SK-N-SH (cell line): Measurements from ENCODE around the gene SVIL. TPM values are rescaled to one million over a fixed set of nuclear protein-coding genes. Genes with fewer than 3 reads are reported as not detected.
"Not testable (repeated sequence)": the region's sequence is repeated elsewhere in the genome, so short reads cannot be mapped to it uniquely, and the experiment has no call there.

Experiments used
- CTCF ChIA-PET: fragments of 300-600, 350-600 bp; formaldehyde crosslinking; extraction: SDS; loops from one replicate; lab custom pipeline; 2021; lab: Yijun Ruan, JAX
- POLR2A ChIA-PET: fragments of 350-600 bp; sonication (Branson Sonifier 250); formaldehyde crosslinking; extraction: SDS; loops from one replicate; lab custom pipeline; 2020; ENCODE audit warnings: antibody characterized with exemption, inconsistent platforms; lab: Yijun Ruan, JAX
- DNase-seq: peaks from one replicate; pipeline ENCODE4 v3.0.0; 2012
- H2AFZ ChIP-seq: fragments of 200-600 bp; sonication (generic); 2 replicates; pipeline ENCODE4 v1.8.1; 2016; ENCODE audit warnings: antibody characterized with exemption, mild to moderate bottlenecking, low read depth
- H3F3A ChIP-seq: fragments of 200-600 bp; sonication (generic); replicated peaks from 2 replicates; pipeline ENCODE3; 2016; ENCODE audit warnings: antibody characterized with exemption, mild to moderate bottlenecking; ENCODE audit not compliant: insufficient read depth
- H3K27ac ChIP-seq, 2 experiments: fragments of 200-500 bp in 1 of 2; fragments of 200-600 bp in 1 of 2; sonication (Bioruptor generic) in 1 of 2; sonication (generic), shearing (Covaris generic) in 1 of 2; 2 replicates each; pipeline versions ENCODE4 v1.5.1 to v1.6.1; 2014 to 2016; ENCODE audit warnings: low read depth in 2 of 2, inconsistent platforms in 1 of 2, low read length in 1 of 2, mild to moderate bottlenecking in 1 of 2, mixed read lengths in 1 of 2
- H3K27me3 ChIP-seq: fragments of 200-600 bp; sonication (generic), shearing (Covaris generic); 2 replicates; pipeline ENCODE4 v1.6.1; 2016; ENCODE audit warnings: mixed run types; ENCODE audit not compliant: insufficient read depth
- H3K36me3 ChIP-seq, 2 experiments: fragments of 200-500 bp in 1 of 2; fragments of 200-600 bp in 1 of 2; sonication (Bioruptor generic) in 1 of 2; sonication (generic) in 1 of 2; replicated peaks in 1 of 2; 2 replicates each; pipeline versions ENCODE3 to v1.5.1; 2014 to 2016; ENCODE audit warnings: low read length in 1 of 2, mild to moderate bottlenecking in 1 of 2; ENCODE audit not compliant: insufficient read depth in 2 of 2, control insufficient read depth in 1 of 2
- H3K4me1 ChIP-seq, 2 experiments: fragments of 200-500 bp in 1 of 2; fragments of 200-600 bp in 1 of 2; sonication (Bioruptor generic) in 1 of 2; sonication (generic), shearing (Covaris generic) in 1 of 2; 2 replicates each; pipeline versions ENCODE4 v1.5.1 to v1.6.1; 2014 to 2016; ENCODE audit warnings: low read depth in 1 of 2, low read length in 1 of 2, mixed run types in 1 of 2; ENCODE audit not compliant: insufficient read depth in 2 of 2, control insufficient read depth in 1 of 2
- H3K4me2 ChIP-seq: fragments of 200-600 bp; sonication (generic), shearing (Covaris generic); 2 replicates; pipeline ENCODE4 v1.6.1; 2017; ENCODE audit warnings: mixed run types
- H3K4me3 ChIP-seq, 2 experiments: fragments of 200-500 bp in 1 of 2; fragments of 200-600 bp in 1 of 2; sonication (Bioruptor generic) in 1 of 2; sonication (generic), shearing (Covaris generic) in 1 of 2; 2 replicates each; pipeline versions ENCODE4 v1.5.1 to v1.8.1; 2014 to 2016; ENCODE audit warnings: low read depth in 2 of 2, inconsistent platforms in 1 of 2, low read length in 1 of 2, mild to moderate bottlenecking in 1 of 2, mixed read lengths in 1 of 2, moderate library complexity in 1 of 2
- H3K79me2 ChIP-seq: fragments of 200-600 bp; sonication (generic); 2 replicates; pipeline ENCODE4 v1.8.1; 2017; ENCODE audit warnings: mild to moderate bottlenecking; ENCODE audit not compliant: insufficient read depth
- H3K9ac ChIP-seq: fragments of 200-600 bp; sonication (generic); 2 replicates; pipeline ENCODE4 v1.6.1; 2017; ENCODE audit warnings: mixed run types
- H3K9me2 ChIP-seq: fragments of 200-600 bp; sonication (generic); 2 replicates; pipeline ENCODE4 v1.6.1; 2017; ENCODE audit warnings: mixed run types
- H3K9me3 ChIP-seq: fragments of 200-600 bp; sonication (generic); 2 replicates; pipeline ENCODE4 v1.6.1; 2017; ENCODE audit warnings: mixed run types, mild to moderate bottlenecking, moderate library complexity
- H4K20me1 ChIP-seq: fragments of 200-600 bp; sonication (generic); 2 replicates; pipeline ENCODE4 v1.6.1; 2017; ENCODE audit warnings: mild to moderate bottlenecking, mixed run types; ENCODE audit not compliant: insufficient read depth
- EZH2phosphoT487 ChIP-seq: fragments of 200-600 bp; sonication (generic); IDR thresholded peaks from 2 replicates; pipeline ENCODE4 v1.6.1; 2017; ENCODE audit warnings: low read depth, mixed run types, mild to moderate bottlenecking, antibody characterized with exemption, moderate library complexity, borderline replicate concordance
- MEF2A ChIP-seq: IDR thresholded peaks from 2 replicates; pipeline ENCODE4 v1.4.0; 2012; ENCODE audit warnings: low read depth, borderline replicate concordance
- NFIC ChIP-seq: IDR thresholded peaks from 2 replicates; pipeline ENCODE4 v1.4.0; 2012; ENCODE audit warnings: borderline replicate concordance
- POLR2AphosphoS5 ChIP-seq: IDR thresholded peaks from 2 replicates; pipeline ENCODE4 v1.6.1; 2012; ENCODE audit warnings: low read depth, low read length
- RCOR1 ChIP-seq: fragments of 150-350 bp; IDR thresholded peaks from 2 replicates; pipeline ENCODE4 v1.6.1; 2017; ENCODE audit warnings: antibody characterized with exemption, low read length
- REST ChIP-seq: IDR thresholded peaks from 2 replicates; pipeline ENCODE4 v1.6.1; 2012; ENCODE audit warnings: mild to moderate bottlenecking, low read depth, low read length, moderate library complexity
- ZBTB33 ChIP-seq: IDR thresholded peaks from 2 replicates; pipeline ENCODE4 v1.4.0; 2012; ENCODE audit warnings: low read depth, borderline replicate concordance
- WGBS: methylation state at CpG from one replicate; pipeline ENCODE4 v1.1.6; 2017; ENCODE audit warnings: low lambda C conversion rate; 5-methylcytosine and 5-hydroxymethylcytosine counted together
- polyA plus RNA-seq, 3 experiments: library from polyadenylated mRNA; depleted of rRNA; stranded (reverse); fragments of >200 nt; gene quantifications; 2 replicates each; pipeline ENCODE4 v1.2.3, GENCODE V29; 2012

Gene SVIL
- polyA plus RNA-seq, 1 of the 3 experiments (the other 2 are of a cell fraction), result 48.7 TPM

- H3K9me3 ChIP-seq, H3K4me3 ChIP-seq, H3K4me2 ChIP-seq, H3K4me1 ChIP-seq, H3K79me2 ChIP-seq, H3K9me2 ChIP-seq, H3K27ac ChIP-seq, CTCF ChIA-PET, H2AFZ ChIP-seq, H3K9ac ChIP-seq, DNase-seq, H3F3A ChIP-seq, H3K27me3 ChIP-seq, POLR2A ChIA-PET: not testable (repeated sequence)
- peaks cover 19 to 44% of the 10 kb centered on the region in 2 experiments for H3K36me3 ChIP-seq
- H4K20me1 ChIP-seq, result peaks cover 12% of the 10 kb centered on the region; the same call in 1 of the 2 replicates
- WGBS, result 99% methylated on average over 8 of the region's 24 CpGs
Measured at GRCh38 chr10:29510483-29511157, 124.2 kb downstream of the SVIL start.

- DNase-seq, result no peak
- Histone ChIP-seq H3K9ac (no peak overlapping the region), H3K9me2 (no peaks in the 10 kb centered on the region), H3K4me1 (peaks cover 0 to 4% of the 10 kb centered on the region in 2 experiments; a peak in 1 of 4 replicates), H3K27me3 (no peaks in the 10 kb centered on the region), H3K4me2 (no peak overlapping the region), H3K4me3 (no peak overlapping the region), H4K20me1 (peaks cover 10% of the 10 kb centered on the region; the same call in 1 of the 2 replicates), H3K9me3 (no peaks in the 10 kb centered on the region), H3K27ac (no peak overlapping the region), H3K79me2 (0 out of 2 replicates have a peak, but pooled peaks cover 2% of the 10 kb centered on the region), H2AFZ (no peak overlapping the region), H3K36me3 (peaks cover 19 to 51% of the 10 kb centered on the region in 2 experiments), H3F3A (no peaks in the 10 kb centered on the region)
- ChIA-PET POLR2A (no interaction called here), CTCF (interaction anchor here (1.4 to 1.8 kb wide), 2 partner anchors 12 to 122 kb away, joined by 3 to 7 read pairs; no protein-coding TSS in a partner anchor)
- WGBS, result 93% methylated on average over 13 of the region's 13 CpGs
- TF ChIP-seq POLR2AphosphoS5, result no peak
- no peak for TF ChIP-seq ZBTB33
- TF ChIP-seq EZH2phosphoT487, result no peak
- TF ChIP-seq REST, result no peak
- no peak for TF ChIP-seq RCOR1
- no peak for TF ChIP-seq MEF2A
- TF ChIP-seq NFIC, result no peak
Measured at GRCh38 chr10:29508554-29509244, 126.1 kb downstream of the SVIL start.

GRCh38 chr10:29507750-29508149, 127.0 kb downstream of the SVIL start:
- 98% methylated on average over 4 of the region's 4 CpGs for WGBS
- H4K20me1 ChIP-seq, H3K79me2 ChIP-seq, H2AFZ ChIP-seq, H3K27me3 ChIP-seq, DNase-seq, H3K4me1 ChIP-seq, H3K27ac ChIP-seq, POLR2A ChIA-PET, CTCF ChIA-PET, H3K9ac ChIP-seq, H3K4me3 ChIP-seq, H3K9me2 ChIP-seq, H3F3A ChIP-seq, H3K9me3 ChIP-seq, H3K4me2 ChIP-seq: not testable (repeated sequence)
- H3K36me3 ChIP-seq, result peaks cover 19 to 52% of the 10 kb centered on the region in 2 experiments

- H3K4me3 ChIP-seq, DNase-seq, H3K9ac ChIP-seq, CTCF ChIA-PET, H3K79me2 ChIP-seq, H3K4me1 ChIP-seq, H3K27ac ChIP-seq, H3K9me3 ChIP-seq, H2AFZ ChIP-seq, POLR2A ChIA-PET, H3K4me2 ChIP-seq, H3K9me2 ChIP-seq, H4K20me1 ChIP-seq, H3K27me3 ChIP-seq: not testable (repeated sequence)
- WGBS, result 94% methylated on average over 10 of the region's 11 CpGs
- Histone ChIP-seq H3K36me3 (peaks cover 7 to 45% of the 10 kb centered on the region in 2 experiments), H3F3A (peaks cover 19% of the 10 kb centered on the region)
Measured at GRCh38 chr10:29506324-29506921, 128.3 kb downstream of the SVIL start.
